ENCODE measurements around the gene SELENON. TPM values are rescaled to one million over a fixed set of nuclear protein-coding genes. Genes with fewer than 3 reads are reported as not detected.

Gene SELENON
- total and polyA plus RNA-seq, 7 experiments from 2014 or later = 2.6 to 27.7 (median 25.2) TPM

- intact Hi-C loops (cut with micrococcal nuclease) = no loop called here
- ATAC-seq (no peak), DNase-seq (no peak)
- Histone ChIP-seq H3K4me3 (ENCODE audit: low read length) (no peak overlapping the region), H3K9me3 (ENCODE audit: control insufficient read depth in 2 of 3, low read length in 3 of 3) (no peaks in the 10 kb centered on the region), H3K27me3 (ENCODE audit: control insufficient read depth in 2 of 2, insufficient read depth in 2 of 2, low read length in 2 of 2) (no peaks in the 10 kb centered on the region), H3K27ac (ENCODE audit: low read depth, low read length) (peak overlapping the region; percentile 37), H3K36me3 (ENCODE audit: control insufficient read depth in 2 of 3, insufficient read depth in 3 of 3, low read length in 3 of 3) (peaks cover 0 to 28% (median 0%) of the 10 kb centered on the region in 3 experiments), H3K4me1 (ENCODE audit: control insufficient read depth in 2 of 2, insufficient read depth in 2 of 2, low read length in 2 of 2) (peaks cover 23 to 42% of the 10 kb centered on the region in 2 donors)
- H3K9me3 Mint-ChIP-seq = peaks cover 0 to 4% (median 0%) of the 10 kb centered on the region in 11 donors
- peak overlapping the region in 4 of 10 donors; percentile 3 to 54 (median 23) for H3K4me3 Mint-ChIP-seq
- peak overlapping the region in 8 of 9 donors; percentile 86 to 98 (median 88) for H3K27ac Mint-ChIP-seq
- peaks cover 0 to 14% (median 6%) of the 10 kb centered on the region in 5 donors for H3K36me3 Mint-ChIP-seq
- POLR2A ChIA-PET = interaction anchor here (0.7 to 1.9 kb wide), 5 partner anchors 8 to 169 kb away, joined by 4 to 8 read pairs (median 5); no protein-coding TSS in a partner anchor
- CTCF ChIA-PET = interaction anchor here (0.7 to 1.6 kb wide), 5 partner anchors 19 to 271 kb away, joined by 3 to 5 read pairs (median 4); no protein-coding TSS in a partner anchor
- H3K4me1 Mint-ChIP-seq = peaks cover 19 to 69% (median 60%) of the 10 kb centered on the region in 7 donors
- peaks cover 0 to 25% (median 0%) of the 10 kb centered on the region in 5 donors for H3K27me3 Mint-ChIP-seq
These were observed 6.3 kb upstream of the SELENON start for GRCh38 chr1:25793585-25794170.

- peak overlapping the region in 3 of 10 donors; percentile 0 to 16 (median 4) for H3K4me3 Mint-ChIP-seq
- ChIA-PET POLR2A (interaction anchor here (1.0 to 2.7 kb wide), 3 partner anchors 9 to 38 kb away, joined by 4 to 10 read pairs (median 8); no protein-coding TSS in a partner anchor), CTCF (interaction anchor here (0.6 to 2.5 kb wide), 4 partner anchors 20 to 271 kb away, joined by 3 to 13 read pairs (median 4); no protein-coding TSS in a partner anchor)
- peaks cover 0 to 4% (median 0%) of the 10 kb centered on the region in 11 donors for H3K9me3 Mint-ChIP-seq
- intact Hi-C loops (cut with micrococcal nuclease) = no loop called here
- H3K27me3 Mint-ChIP-seq = peaks cover 0 to 25% (median 0%) of the 10 kb centered on the region in 5 donors
- Histone ChIP-seq H3K27me3 (ENCODE audit: control insufficient read depth in 2 of 2, insufficient read depth in 2 of 2, low read length in 2 of 2) (no peaks in the 10 kb centered on the region), H3K4me1 (ENCODE audit: control insufficient read depth in 2 of 2, insufficient read depth in 2 of 2, low read length in 2 of 2) (peaks cover 23 to 48% of the 10 kb centered on the region in 2 donors), H3K4me3 (ENCODE audit: low read length) (no peak overlapping the region), H3K9me3 (ENCODE audit: control insufficient read depth in 2 of 3, low read length in 3 of 3) (no peaks in the 10 kb centered on the region), H3K36me3 (ENCODE audit: control insufficient read depth in 2 of 3, insufficient read depth in 3 of 3, low read length in 3 of 3) (peaks cover 0 to 24% (median 0%) of the 10 kb centered on the region in 3 experiments), H3K27ac (ENCODE audit: low read depth, low read length) (peak overlapping the region; percentile 37)
- no peak for ATAC-seq
- peak overlapping the region in 8 of 9 donors; percentile 86 to 98 (median 88) for H3K27ac Mint-ChIP-seq
- H3K36me3 Mint-ChIP-seq = peaks cover 0 to 14% (median 6%) of the 10 kb centered on the region in 5 donors
- no peak for DNase-seq
- H3K4me1 Mint-ChIP-seq = peaks cover 19 to 74% (median 66%) of the 10 kb centered on the region in 7 donors
These were observed 5.7 kb upstream of the SELENON start for GRCh38 chr1:25794325-25794724.

- no peaks in the 10 kb centered on the region for H3K27me3 ChIP-seq (ENCODE audit: control insufficient read depth in 2 of 2, insufficient read depth in 2 of 2, low read length in 2 of 2)
- ChIA-PET POLR2A (interaction anchor here (1.1 to 2.7 kb wide), 5 partner anchors 20 to 179 kb away, joined by 3 to 19 read pairs (median 8); partner anchors contain the start of gene MAN1C1), CTCF (interaction anchor here (0.6 to 2.5 kb wide), 2 partner anchors 20 to 96 kb away, joined by 3 to 13 read pairs; no protein-coding TSS in a partner anchor)
- H3K4me1 ChIP-seq (ENCODE audit: control insufficient read depth in 2 of 2, insufficient read depth in 2 of 2, low read length in 2 of 2) = peaks cover 23 to 53% of the 10 kb centered on the region in 2 donors
- H3K27ac Mint-ChIP-seq = peak overlapping the region in 8 of 9 donors; percentile 86 to 98 (median 93)
- no peaks in the 10 kb centered on the region for H3K9me3 ChIP-seq (ENCODE audit: control insufficient read depth in 2 of 3, low read length in 3 of 3)
- intact Hi-C loops (cut with micrococcal nuclease) = loop anchor here (5.0 kb wide), 3 partner anchors 118 to 293 kb away; partner anchors contain the start of gene LDLRAP1 (in 2 of the 2)
- peaks cover 0 to 5% (median 0%) of the 10 kb centered on the region in 11 donors for H3K9me3 Mint-ChIP-seq
- peaks cover 0 to 15% (median 0%) of the 10 kb centered on the region in 3 experiments for H3K36me3 ChIP-seq (ENCODE audit: control insufficient read depth in 2 of 3, insufficient read depth in 3 of 3, low read length in 3 of 3)
- no peak for DNase-seq
- H3K4me3 Mint-ChIP-seq = peak overlapping the region in 6 of 10 donors; percentile 7 to 82 (median 36)
- peaks cover 23 to 76% (median 67%) of the 10 kb centered on the region in 7 donors for H3K4me1 Mint-ChIP-seq
- peaks cover 0 to 11% (median 3%) of the 10 kb centered on the region in 5 donors for H3K36me3 Mint-ChIP-seq
- ATAC-seq = no peak
- H3K4me3 ChIP-seq (ENCODE audit: low read length) = no peak overlapping the region
- H3K27me3 Mint-ChIP-seq = peaks cover 0 to 25% (median 0%) of the 10 kb centered on the region in 5 donors
- H3K27ac ChIP-seq (ENCODE audit: low read depth, low read length) = peak overlapping the region; percentile 37
These were observed 4.8 kb upstream of the SELENON start for GRCh38 chr1:25795211-25795610.

- peaks cover 29 to 82% (median 70%) of the 10 kb centered on the region in 7 donors for H3K4me1 Mint-ChIP-seq
- H3K4me1 ChIP-seq (ENCODE audit: control insufficient read depth in 2 of 2, insufficient read depth in 2 of 2, low read length in 2 of 2) = peaks cover 31 to 61% of the 10 kb centered on the region in 2 donors
- H3K27me3 Mint-ChIP-seq = peaks cover 0 to 30% (median 0%) of the 10 kb centered on the region in 5 donors
- peak overlapping the region; percentile 37 for H3K27ac ChIP-seq (ENCODE audit: low read depth, low read length)
- H3K9me3 Mint-ChIP-seq = peaks cover 0 to 5% (median 0%) of the 10 kb centered on the region in 11 donors
- POLR2A ChIA-PET = interaction anchor here (0.8 to 2.7 kb wide), 13 partner anchors 19 to 253 kb away, joined by 3 to 19 read pairs (median 4); partner anchors contain the start of genes LDLRAP1 and MAN1C1
- CTCF ChIA-PET = interaction anchor here (0.7 to 2.5 kb wide), 10 partner anchors 9 to 248 kb away, joined by 3 to 13 read pairs (median 4); no protein-coding TSS in a partner anchor
- H3K27me3 ChIP-seq (ENCODE audit: control insufficient read depth in 2 of 2, insufficient read depth in 2 of 2, low read length in 2 of 2) = no peaks in the 10 kb centered on the region
- H3K4me3 Mint-ChIP-seq = peak overlapping the region; percentile 58 to 94 (median 81)
- H3K4me3 ChIP-seq (ENCODE audit: low read length) = peak overlapping the region; percentile 15
- H3K9me3 ChIP-seq (ENCODE audit: control insufficient read depth in 2 of 3, low read length in 3 of 3) = no peaks in the 10 kb centered on the region
- intact Hi-C loops (cut with micrococcal nuclease) = loop anchor here (1.0 to 5.0 kb wide), 8 partner anchors 21 to 294 kb away; partner anchors contain the start of gene LDLRAP1 (in 2 of the 2)
- peaks cover 0 to 7% (median 0%) of the 10 kb centered on the region in 5 donors for H3K36me3 Mint-ChIP-seq
- DNase-seq (peak in 3 of 9 donors; percentile 17 to 82 (median 79)), ATAC-seq (peak; percentile 75)
- peaks cover 0 to 6% (median 0%) of the 10 kb centered on the region in 3 experiments for H3K36me3 ChIP-seq (ENCODE audit: control insufficient read depth in 2 of 3, insufficient read depth in 3 of 3, low read length in 3 of 3)
- peak overlapping the region in 8 of 9 donors; percentile 86 to 98 (median 93) for H3K27ac Mint-ChIP-seq
These were observed 3.8 kb upstream of the SELENON start for GRCh38 chr1:25795946-25796810.

- Histone ChIP-seq H3K4me3 (ENCODE audit: low read length) (peak overlapping the region; percentile 15), H3K27ac (ENCODE audit: low read depth, low read length) (peak overlapping the region; percentile 37), H3K9me3 (ENCODE audit: control insufficient read depth in 2 of 3, low read length in 3 of 3) (no peaks in the 10 kb centered on the region), H3K27me3 (ENCODE audit: control insufficient read depth in 2 of 2, insufficient read depth in 2 of 2, low read length in 2 of 2) (no peaks in the 10 kb centered on the region), H3K36me3 (ENCODE audit: control insufficient read depth in 2 of 3, insufficient read depth in 3 of 3, low read length in 3 of 3) (no peaks in the 10 kb centered on the region), H3K4me1 (ENCODE audit: control insufficient read depth in 2 of 2, insufficient read depth in 2 of 2, low read length in 2 of 2) (peaks cover 32 to 67% of the 10 kb centered on the region in 2 donors)
- H3K36me3 Mint-ChIP-seq = peaks cover 0 to 2% (median 0%) of the 10 kb centered on the region in 5 donors
- ChIA-PET POLR2A (interaction anchor here (0.6 to 3.6 kb wide), 18 partner anchors 17 to 344 kb away, joined by 3 to 31 read pairs (median 4); partner anchors contain the start of gene MTFR1L), CTCF (interaction anchor here (0.6 to 4.1 kb wide), 9 partner anchors 16 to 250 kb away, joined by 3 to 32 read pairs (median 4); no protein-coding TSS in a partner anchor)
- peaks cover 0 to 29% (median 0%) of the 10 kb centered on the region in 5 donors for H3K27me3 Mint-ChIP-seq
- H3K27ac Mint-ChIP-seq = peak overlapping the region; percentile 51 to 98 (median 93)
- H3K9me3 Mint-ChIP-seq = peaks cover 0 to 5% (median 0%) of the 10 kb centered on the region in 11 donors
- peaks cover 30 to 88% (median 74%) of the 10 kb centered on the region in 7 donors for H3K4me1 Mint-ChIP-seq
- ATAC-seq = peak; percentile 76
- DNase-seq = peak; percentile 71 to 89 (median 86)
- H3K4me3 Mint-ChIP-seq = peak overlapping the region; percentile 58 to 94 (median 81)
- intact Hi-C loops (cut with micrococcal nuclease) = loop anchor here (1.0 to 5.0 kb wide), 11 partner anchors 22 to 295 kb away; partner anchors contain the start of genes LDLRAP1 (in 2 of the 2) and MAN1C1 (in 1 of the 2)
These were observed 3.1 kb upstream of the SELENON start for GRCh38 chr1:25796811-25797458.

Data from naive thymus-derived CD4-positive, alpha-beta T cell (primary cell).